Renal cortical epithelial cell (primary cell): Measurements from ENCODE around the gene CD70. TPM values are rescaled to one million over a fixed set of nuclear protein-coding genes. Genes with fewer than 3 reads are reported as not detected.
"Not testable (repeated sequence)": the region's sequence is repeated elsewhere in the genome, so short reads cannot be mapped to it uniquely, and the experiment has no call there.

ENCODE experiments used
- DNase-seq: peaks from one replicate; pipeline ENCODE4 v3.0.0-alpha.2; 2011; ENCODE audit warnings: low read depth
- total RNA-seq: library from RNA; depleted of rRNA; stranded (reverse); fragments of >200 nt; gene quantifications from 2 replicates; pipeline ENCODE4 v1.2.3, GENCODE V29; 2014

The CD70 gene
- total RNA-seq, 1 donor from 2014 or later = 26.0 TPM

- no peak for DNase-seq
Measured at GRCh38 chr19:6570764-6571163, 20.2 kb downstream of the CD70 start.

- peak; percentile 53 for DNase-seq
Measured at GRCh38 chr19:6568816-6569215, 22.1 kb downstream of the CD70 start.

DNA sequence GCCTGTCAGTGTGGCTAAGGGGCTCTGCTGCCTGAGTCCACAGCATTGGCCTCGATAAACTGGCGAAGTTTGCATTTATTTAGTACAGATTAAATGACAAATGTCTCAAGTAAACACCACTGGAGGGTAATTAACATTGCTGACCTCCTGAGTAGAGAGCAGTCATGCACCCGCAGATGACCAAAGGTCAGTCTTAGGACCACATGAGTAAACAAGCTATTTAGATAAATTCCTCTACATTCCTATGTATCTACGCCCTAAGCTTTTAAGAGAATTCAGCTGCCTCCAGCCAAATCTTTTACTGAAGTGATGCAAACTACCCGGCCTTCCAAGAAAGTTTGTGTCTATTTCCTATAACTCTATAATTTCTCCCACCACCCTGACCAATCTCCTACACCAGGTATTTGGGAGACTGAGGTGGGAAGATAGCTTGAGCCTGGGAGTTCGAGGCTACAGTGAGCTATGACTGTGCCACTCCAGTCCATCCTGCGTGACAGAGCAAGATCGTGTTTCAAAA is 22.9 kb downstream of the CD70 start:
- no peak for DNase-seq

DNA sequence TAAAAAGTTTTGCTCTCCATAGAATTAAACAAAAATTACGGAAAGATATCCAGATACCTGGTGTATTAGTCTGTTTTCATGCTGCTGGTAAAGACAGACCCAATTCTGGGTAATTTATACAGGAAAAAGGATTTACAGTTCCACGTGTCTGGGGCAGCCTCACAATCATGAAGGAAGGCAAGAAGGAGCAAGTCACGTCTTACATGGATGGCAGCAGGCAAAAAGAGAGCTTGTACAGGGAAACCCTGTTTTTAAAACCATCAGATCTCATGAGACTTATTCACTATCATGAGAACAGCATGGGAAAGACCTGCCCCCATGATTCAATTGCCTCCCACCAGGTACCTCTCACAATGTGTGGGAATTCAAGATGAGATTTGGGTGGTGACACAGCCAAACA is 24.2 kb downstream of the CD70 start:
- not testable (repeated sequence) for DNase-seq

DNA sequence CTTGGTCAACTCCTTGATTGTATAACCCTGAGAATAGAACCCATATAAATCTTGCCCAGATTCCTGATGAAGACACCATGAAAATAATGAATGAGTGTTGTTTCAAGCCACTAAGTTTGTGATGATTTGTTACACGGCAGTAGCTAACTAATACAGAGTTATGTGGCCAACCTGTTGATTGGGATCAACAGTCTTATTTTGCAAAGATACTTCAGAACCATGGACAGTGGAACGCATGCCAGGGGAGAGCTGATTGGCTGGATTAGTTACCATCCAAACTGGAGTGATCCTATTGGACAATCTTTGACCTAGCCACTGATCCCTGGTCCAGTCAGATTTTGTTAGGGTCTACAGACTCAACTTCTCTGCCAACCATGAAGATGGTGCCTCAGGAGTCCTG is 26.6 kb downstream of the CD70 start:
- peak; percentile 25 for DNase-seq

- DNase-seq = not testable (repeated sequence)
Measured at GRCh38 chr19:6562437-6562836, 28.5 kb downstream of the CD70 start.

DNA sequence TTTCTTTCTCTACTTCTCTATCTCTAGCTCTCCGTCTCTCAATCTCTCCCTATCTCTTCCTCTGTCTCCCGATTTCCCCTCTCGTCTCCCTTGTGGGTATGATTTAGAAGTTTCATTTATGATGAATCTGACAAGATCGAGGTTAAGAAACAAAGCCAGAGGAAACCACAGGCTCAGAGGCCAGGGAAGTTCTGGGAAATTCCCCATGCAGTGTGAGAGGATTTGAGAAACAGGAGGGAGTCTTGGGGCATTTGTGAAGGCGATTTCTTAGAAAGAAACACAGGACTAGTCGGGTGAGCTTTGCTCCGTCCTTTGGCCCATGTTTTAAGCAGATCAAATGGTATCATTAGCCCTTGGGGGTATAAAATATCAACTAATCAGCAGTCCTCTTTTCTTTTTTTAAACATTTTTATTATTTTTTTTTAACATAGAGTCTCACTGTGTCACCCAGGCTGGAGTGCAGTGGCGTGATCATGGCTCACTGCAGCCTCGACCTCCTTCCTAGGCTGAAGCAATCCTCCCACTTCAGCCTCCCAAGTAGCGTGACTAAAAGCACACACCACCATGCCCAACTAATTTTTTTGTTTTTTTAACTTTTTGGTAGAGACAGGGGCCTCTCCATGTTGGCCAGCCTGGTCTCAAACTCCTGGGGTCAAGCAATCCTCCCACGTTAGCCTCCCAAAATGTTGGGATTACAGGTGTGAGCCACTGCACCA is 34.3 kb downstream of the CD70 start:
- peak; percentile 62 for DNase-seq

- no peak for DNase-seq
Measured at GRCh38 chr19:6556043-6556449, 34.9 kb downstream of the CD70 start.

DNA sequence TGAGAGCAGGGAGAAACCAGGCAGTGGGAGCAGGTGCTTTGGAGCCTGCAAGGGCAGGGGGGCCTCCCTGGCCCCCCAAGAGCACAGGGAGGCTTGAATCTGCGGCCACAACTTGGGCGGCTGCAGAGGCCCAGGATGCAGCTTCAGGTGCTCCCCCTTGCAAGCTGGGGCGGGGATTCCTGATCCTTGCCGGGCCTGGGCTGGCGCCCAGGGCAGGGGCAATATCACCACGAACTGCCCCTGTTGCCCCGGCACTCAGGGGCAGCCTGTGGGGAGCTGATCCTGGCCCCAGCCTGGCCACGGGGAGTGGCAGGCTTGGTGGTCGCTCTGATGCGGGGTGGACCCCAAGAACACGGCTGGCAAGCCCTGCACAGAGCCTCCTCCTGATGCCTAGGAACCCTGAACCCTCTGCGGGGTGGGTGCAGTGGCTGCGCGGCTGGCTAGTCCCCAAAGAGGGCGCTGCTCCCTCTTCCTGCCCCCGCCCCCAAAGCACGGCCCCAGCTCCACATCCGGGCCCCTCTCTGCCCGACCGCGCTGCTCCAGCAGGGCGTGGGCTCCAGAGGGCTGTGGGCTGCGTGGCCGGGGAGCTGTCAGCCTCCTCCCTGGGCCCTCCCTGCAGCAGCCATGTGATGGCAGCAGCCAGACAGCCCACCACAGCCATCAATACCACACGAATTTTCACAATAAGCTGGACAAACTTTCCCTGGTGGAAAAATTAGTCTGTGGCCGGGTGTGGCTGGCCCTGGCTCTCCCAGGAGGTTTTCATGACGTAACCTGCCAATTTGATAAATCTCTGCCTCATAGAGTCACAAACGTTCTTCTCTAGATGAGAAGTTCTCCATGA is 39.1 kb downstream of the CD70 start:
- no peak for DNase-seq

- no peak for DNase-seq
Measured at GRCh38 chr19:6551091-6551490, 39.9 kb downstream of the CD70 start.

DNA sequence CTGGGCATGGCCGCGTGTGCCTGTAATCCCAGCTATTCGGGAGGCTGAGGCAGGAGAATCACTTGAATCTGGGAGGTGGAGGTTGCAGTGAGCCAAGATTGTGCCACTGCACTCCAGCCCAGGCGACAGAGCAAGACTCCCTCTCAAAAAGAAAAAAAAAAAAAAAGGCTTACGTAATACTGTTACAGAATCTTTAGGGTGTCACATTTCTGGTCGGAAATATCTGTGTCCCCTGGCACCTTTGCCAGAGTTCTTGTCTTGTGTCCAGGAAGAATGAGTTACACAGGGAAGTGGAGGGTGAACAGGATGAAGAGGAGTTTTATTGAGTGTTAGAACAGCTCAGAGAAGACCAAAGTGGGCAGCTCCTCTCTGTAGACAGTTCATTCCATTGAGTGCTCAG is 40.3 kb downstream of the CD70 start:
- DNase-seq = not testable (repeated sequence)

DNA sequence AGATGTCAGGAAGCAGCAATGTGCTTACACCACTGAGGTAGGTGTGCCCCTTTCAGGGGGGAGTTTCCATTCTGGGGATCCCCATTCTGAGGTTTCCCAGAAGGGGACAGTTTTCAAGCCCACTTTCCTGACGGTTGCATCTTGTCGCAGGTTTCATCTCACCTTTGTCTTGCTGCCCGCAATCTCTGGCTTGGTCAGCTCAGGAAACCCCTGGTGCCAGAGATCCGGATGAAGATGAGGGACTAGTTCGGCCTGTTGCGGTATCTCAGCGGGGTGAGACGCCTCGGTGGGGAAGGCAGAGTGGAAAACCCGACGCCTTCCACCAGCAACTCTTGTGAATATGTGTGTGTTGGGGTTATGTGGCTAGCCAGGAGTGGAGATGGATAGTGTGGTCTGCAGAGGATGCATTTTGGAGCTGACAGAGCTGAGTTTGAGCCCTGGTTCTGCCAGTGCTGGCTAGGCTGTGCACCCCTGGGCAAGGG is 47.0 kb downstream of the CD70 start:
- no peak for DNase-seq

- no peak for DNase-seq
Measured at GRCh38 chr19:6540918-6541689, 49.8 kb downstream of the CD70 start.

- DNase-seq = no peak
Measured at GRCh38 chr19:6539514-6539913, 51.4 kb downstream of the CD70 start.

Other genes with a start within 250 kb of the CD70 start
- gene CLPP, start 229.6 kb downstream of the CD70 start, total RNA-seq = 53.5 and 57.3 TPM in 2 replicates
- gene ALKBH7, start 218.4 kb downstream of the CD70 start, total RNA-seq = 24.1 and 67.2 TPM in 2 replicates
- gene PSPN, start 215.2 kb downstream of the CD70 start, total RNA-seq = 0.69 and 2.2 TPM in 2 replicates
- gene GTF2F1, start 198.0 kb downstream of the CD70 start, total RNA-seq = 31.4 and 74.6 TPM in 2 replicates
- 69.5 and 175 TPM in 2 replicates for gene KHSRP, start 166.3 kb downstream of the CD70 start, total RNA-seq
- gene SLC25A41, start 157.4 kb downstream of the CD70 start, total RNA-seq = 0.10 TPM in 1 of 2 replicates, not detected in the other
- 53.0 and 161 TPM in 2 replicates for gene SLC25A23, start 131.4 kb downstream of the CD70 start, total RNA-seq
- 57.4 and 121 TPM in 2 replicates for gene CRB3, start 126.9 kb downstream of the CD70 start, total RNA-seq
- gene DENND1C, start 109.4 kb downstream of the CD70 start, total RNA-seq = 0.20 and 0.52 TPM in 2 replicates
- 0.87 and 6.8 TPM in 2 replicates for gene TUBB4A, start 88.8 kb downstream of the CD70 start, total RNA-seq
- 7.4 and 30.9 TPM in 2 replicates for gene TNFSF9, start 60.1 kb downstream of the CD70 start, total RNA-seq
- 3.1 TPM in 1 of 2 replicates, not detected in the other for gene TNFSF14, start 79.0 kb upstream of the CD70 start, total RNA-seq
- 157 and 2,273 TPM in 2 replicates for gene C3, start 129.5 kb upstream of the CD70 start, total RNA-seq
- 102 and 109 TPM in 2 replicates for gene GPR108, start 146.4 kb upstream of the CD70 start, total RNA-seq
- 42.8 and 51.1 TPM in 2 replicates for gene TRIP10, start 148.5 kb upstream of the CD70 start, total RNA-seq
- gene SH2D3A, start 176.3 kb upstream of the CD70 start, total RNA-seq = 5.1 and 34.6 TPM in 2 replicates
- gene VAV1, start 181.6 kb upstream of the CD70 start, total RNA-seq = 0.05 and 5.2 TPM in 2 replicates